Transverse colon (tissue), 4 donors: ENCODE data around the gene PDGFD. TPM values are rescaled to one million over a fixed set of nuclear protein-coding genes. Genes with fewer than 3 reads are reported as not detected.

ENCODE experiments used
- DNase-seq: peaks from one replicate; pipeline ENCODE4 v3.0.0-alpha.2; 2019
- H3K27ac ChIP-seq, 4 donors: fragments of 200-600 bp; sonication (generic); 2 replicates each; pipeline ENCODE4 v1.5.1; 2016 to 2018; ENCODE audit warnings: inconsistent platforms in 4 of 4
- H3K27me3 ChIP-seq: fragments of 200-600 bp; sonication (generic); 2 replicates; pipeline ENCODE4 v1.5.1; 2017; ENCODE audit warnings: inconsistent platforms
- H3K36me3 ChIP-seq, 4 donors: fragments of 200-600 bp; sonication (generic); 2 replicates each; pipeline ENCODE4 v1.5.1; 2017 to 2019; ENCODE audit warnings: inconsistent platforms in 4 of 4
- H3K4me1 ChIP-seq, 4 donors: fragments of 200-600 bp; sonication (generic); 2 replicates each; pipeline ENCODE4 v1.5.1; 2017 to 2020; ENCODE audit warnings: inconsistent platforms in 4 of 4
- H3K4me3 ChIP-seq, 4 donors: fragments of 200-600 bp; sonication (generic); 1 replicate in 1 of 4; 2 replicates in 3 of 4; pipeline versions ENCODE4 v1.5.1 to v1.6.1; 2017 to 2019; ENCODE audit warnings: inconsistent platforms in 4 of 4
- H3K9me3 ChIP-seq, 2 donors: fragments of 200-600 bp; sonication (generic); 2 replicates each; pipeline ENCODE4 v1.5.1; 2017 to 2019; ENCODE audit warnings: inconsistent platforms in 2 of 2
- EP300 ChIP-seq: sonication (generic); formaldehyde crosslinking; IDR thresholded peaks from one replicate; pipeline ENCODE4 v1.6.1; 2017; ENCODE audit warnings: antibody characterized with exemption, low read depth
- POLR2A ChIP-seq: fragments of 450-650 bp; IDR thresholded peaks from one replicate; pipeline ENCODE4 v1.6.1; 2016; ENCODE audit warnings: antibody characterized with exemption, mild to moderate bottlenecking, moderate library complexity
- POLR2AphosphoS5 ChIP-seq, 3 donors: sonication (generic); formaldehyde crosslinking; IDR thresholded peaks; one replicate each; pipeline ENCODE4 v1.6.1; 2016; ENCODE audit warnings: antibody characterized with exemption in 3 of 3
- WGBS, 2 donors: methylation state at CpG; one replicate each; pipeline ENCODE4 v1.1.5; 2018; ENCODE audit warnings: low coverage in 1 of 2; 5-methylcytosine and 5-hydroxymethylcytosine counted together
- in situ Hi-C, 4 donors: fragments of 200-750 bp; cut with MboI; loops; one replicate each; pipeline versions ENCODE4 v1.15.0 to v1.15.1; 2017; ENCODE audit warnings: low sequenced_read_pairs in 3 of 4, low pct_ligation_motif_present in 1 of 4, low pct_unique_long_range_greater_than_20kb in 1 of 4
- intact Hi-C: fragments of 100-400 bp; cut with DNase I; formaldehyde crosslinking; loops from one replicate; pipeline ENCODE4 v1.15.1; 2023; ENCODE audit warnings: low total_unique reads
- total RNA-seq, 4 donors: library from RNA; depleted of rRNA; stranded (reverse); fragments of >200 nt; gene quantifications; one replicate each; pipeline ENCODE4 v1.1.0, GENCODE V29; 2016
- TF ChIP-seq, protein P1 (sequence below), 5 experiments: fragments of 200-600 bp in 3 of 5; fragments of 450-650 bp in 2 of 5; sonication (generic) in 3 of 5; IDR thresholded peaks; 1 replicate in 2 of 5; 2 replicates in 3 of 5; pipeline ENCODE4 v1.5.1; 2016 to 2017; ENCODE audit warnings: antibody characterized with exemption in 5 of 5, inconsistent platforms in 3 of 5, mild to moderate bottlenecking in 2 of 5, moderate library complexity in 1 of 5

The PDGFD gene
- total RNA-seq, 4 donors from 2014 or later: 2.3 to 6.0 (median 3.8) TPM; not detected in 1

DNA sequence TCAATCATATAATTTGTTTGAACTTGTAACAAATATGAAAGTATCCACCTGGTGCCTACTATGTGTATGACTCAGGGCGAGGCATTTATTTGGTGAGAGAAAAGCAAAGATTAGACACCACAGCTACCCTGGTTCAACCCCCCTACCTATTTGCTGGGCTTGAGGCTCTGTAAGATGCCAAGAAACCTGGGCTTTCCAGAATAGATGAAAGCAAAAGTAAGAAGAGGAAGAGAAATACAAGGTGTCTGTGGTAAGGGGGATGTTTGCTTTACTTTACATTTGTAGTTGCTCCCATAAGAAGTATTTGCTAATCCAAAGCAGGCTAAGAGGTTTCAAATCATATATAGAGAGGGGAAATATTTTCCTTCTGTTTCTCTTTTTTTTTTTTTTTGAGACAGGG, 65.8 kb downstream of the PDGFD start:
- DNase-seq: no peak
- in situ Hi-C loops: no loop called here
- intact Hi-C loops: no loop called here
- TF ChIP-seq, protein P1, sequence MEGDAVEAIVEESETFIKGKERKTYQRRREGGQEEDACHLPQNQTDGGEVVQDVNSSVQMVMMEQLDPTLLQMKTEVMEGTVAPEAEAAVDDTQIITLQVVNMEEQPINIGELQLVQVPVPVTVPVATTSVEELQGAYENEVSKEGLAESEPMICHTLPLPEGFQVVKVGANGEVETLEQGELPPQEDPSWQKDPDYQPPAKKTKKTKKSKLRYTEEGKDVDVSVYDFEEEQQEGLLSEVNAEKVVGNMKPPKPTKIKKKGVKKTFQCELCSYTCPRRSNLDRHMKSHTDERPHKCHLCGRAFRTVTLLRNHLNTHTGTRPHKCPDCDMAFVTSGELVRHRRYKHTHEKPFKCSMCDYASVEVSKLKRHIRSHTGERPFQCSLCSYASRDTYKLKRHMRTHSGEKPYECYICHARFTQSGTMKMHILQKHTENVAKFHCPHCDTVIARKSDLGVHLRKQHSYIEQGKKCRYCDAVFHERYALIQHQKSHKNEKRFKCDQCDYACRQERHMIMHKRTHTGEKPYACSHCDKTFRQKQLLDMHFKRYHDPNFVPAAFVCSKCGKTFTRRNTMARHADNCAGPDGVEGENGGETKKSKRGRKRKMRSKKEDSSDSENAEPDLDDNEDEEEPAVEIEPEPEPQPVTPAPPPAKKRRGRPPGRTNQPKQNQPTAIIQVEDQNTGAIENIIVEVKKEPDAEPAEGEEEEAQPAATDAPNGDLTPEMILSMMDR (IDR thresholded peaks at IDR 0.05): no peak
- TF ChIP-seq POLR2AphosphoS5 (IDR thresholded peaks at IDR 0.05) (no peak), POLR2A (no peak), EP300 (no peak)
- no peaks in the 10 kb centered on the region for H3K36me3 ChIP-seq
- no peaks in the 10 kb centered on the region for H3K9me3 ChIP-seq
- H3K27ac ChIP-seq: no peak overlapping the region
- 82% methylated on average over 1 of the region's 1 CpG for WGBS, 2 donors
- H3K27me3 ChIP-seq: no peaks in the 10 kb centered on the region
- H3K4me3 ChIP-seq: no peak overlapping the region
- H3K4me1 ChIP-seq: no peaks in the 10 kb centered on the region

DNA sequence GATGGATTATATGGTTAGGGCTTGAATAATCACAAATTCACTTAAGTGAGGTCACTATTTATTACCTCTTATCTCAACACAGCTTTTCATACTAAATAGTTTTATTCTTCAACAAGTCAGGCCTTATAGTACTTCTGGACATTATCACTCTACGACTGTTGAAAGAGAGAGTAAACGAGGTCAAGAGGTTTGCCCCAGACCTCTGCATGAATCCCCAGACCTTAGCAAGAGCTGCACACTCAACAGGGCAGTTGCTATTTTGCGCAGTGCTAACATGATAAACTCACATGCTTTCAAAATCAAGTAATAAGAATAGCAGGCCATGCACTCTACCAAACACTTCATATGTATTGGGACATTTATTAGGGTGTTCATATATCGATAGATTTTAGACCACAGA, 67.0 kb downstream of the PDGFD start:
- TF ChIP-seq, protein P1 (IDR thresholded peaks at IDR 0.05): no peak
- TF ChIP-seq POLR2AphosphoS5 (IDR thresholded peaks at IDR 0.05) (no peak), POLR2A (no peak), EP300 (no peak)
- H3K9me3 ChIP-seq: no peaks in the 10 kb centered on the region
- intact Hi-C loops (no loop called here), in situ Hi-C loops (no loop called here)
- H3K27me3 ChIP-seq: no peaks in the 10 kb centered on the region
- WGBS, 2 donors: 63 to 84% methylated on average over 4 of the region's 4 CpGs
- H3K36me3 ChIP-seq: no peaks in the 10 kb centered on the region
- no peaks in the 10 kb centered on the region for H3K4me1 ChIP-seq
- no peak for DNase-seq
- no peak overlapping the region for H3K4me3 ChIP-seq
- H3K27ac ChIP-seq: no peak overlapping the region

DNA sequence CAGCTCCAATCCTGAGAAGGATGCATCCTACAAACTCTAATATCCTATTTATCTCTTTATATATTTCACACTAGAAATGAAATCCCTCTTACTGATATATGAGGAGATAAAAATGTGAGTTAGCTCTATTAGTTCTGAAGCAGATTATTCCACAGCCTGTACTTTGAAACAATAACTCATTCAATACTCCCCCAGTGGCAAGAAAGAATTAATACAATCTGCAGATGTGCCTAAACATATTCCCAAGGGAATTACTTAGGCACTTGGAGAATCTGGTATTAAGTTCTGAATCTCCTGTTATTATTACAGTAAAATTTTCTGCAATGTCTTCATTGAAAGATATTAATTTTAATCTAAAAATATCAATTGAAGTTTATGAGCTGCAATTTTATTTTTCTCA, 68.2 kb downstream of the PDGFD start:
- Histone ChIP-seq H3K36me3 (no peaks in the 10 kb centered on the region), H3K9me3 (no peaks in the 10 kb centered on the region), H3K4me3 (no peak overlapping the region), H3K4me1 (no peaks in the 10 kb centered on the region), H3K27ac (no peak overlapping the region), H3K27me3 (no peaks in the 10 kb centered on the region)
- intact Hi-C loops: no loop called here
- TF ChIP-seq POLR2A: no peak
- TF ChIP-seq POLR2AphosphoS5 (IDR thresholded peaks at IDR 0.05): no peak
- TF ChIP-seq EP300: no peak
- TF ChIP-seq, protein P1 (IDR thresholded peaks at IDR 0.05): no peak
- in situ Hi-C loops: no loop called here
- no peak for DNase-seq

DNA sequence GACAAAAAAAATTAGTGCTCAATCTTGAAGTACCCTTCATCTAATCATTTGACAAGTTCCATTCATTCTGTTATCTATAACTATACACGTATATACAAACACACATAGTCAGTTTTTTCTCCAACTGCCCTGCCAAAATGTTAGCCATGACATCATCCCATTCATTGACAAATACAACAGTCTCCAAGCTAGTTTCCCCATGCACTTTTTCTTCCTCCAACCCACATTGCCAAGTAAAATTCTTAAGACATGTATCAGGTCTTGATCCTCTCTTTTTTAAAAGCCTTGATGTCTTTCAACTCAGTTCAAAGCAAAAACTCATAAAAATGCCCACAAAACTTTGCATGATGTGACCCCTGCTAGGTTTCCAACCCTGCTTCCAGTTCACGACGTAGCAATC, 69.4 kb downstream of the PDGFD start:
- TF ChIP-seq EP300 (no peak), POLR2AphosphoS5 (IDR thresholded peaks at IDR 0.05) (no peak), POLR2A (no peak)
- TF ChIP-seq, protein P1 (IDR thresholded peaks at IDR 0.05): no peak
- in situ Hi-C loops: no loop called here
- no peaks in the 10 kb centered on the region for H3K36me3 ChIP-seq
- intact Hi-C loops: no loop called here
- no peak overlapping the region for H3K27ac ChIP-seq
- H3K4me3 ChIP-seq: no peak overlapping the region
- no peaks in the 10 kb centered on the region for H3K9me3 ChIP-seq
- no peaks in the 10 kb centered on the region for H3K27me3 ChIP-seq
- 86 to 87% methylated on average over 3 of the region's 3 CpGs for WGBS, 2 donors
- no peaks in the 10 kb centered on the region for H3K4me1 ChIP-seq
- DNase-seq: no peak
